ENCODE data around the gene PFKFB3.

GRCh38 chr10:6212806-6213205 lies 10.1 kb downstream of the PFKFB3 start:
- TF ChIP-seq CTCF (IDR thresholded peaks at IDR 0.05) = no peak
- no peak for TF ChIP-seq EP300 (IDR thresholded peaks at IDR 0.05)

Measured in sigmoid colon (tissue), 4 donors.